ENCODE measurements around the gene LRP2BP. TPM values are rescaled to one million over a fixed set of nuclear protein-coding genes. Genes with fewer than 3 reads are reported as not detected.

LRP2BP gene
- total RNA-seq, 4 donors from 2014 or later: 0.85 to 2.1 (median 1.4) TPM

- TF ChIP-seq CTCF (IDR thresholded peaks at IDR 0.05; ENCODE audit: low read depth): no peak
Observed at GRCh38 chr4:185405296-185405999, 9.7 kb upstream of the LRP2BP start.

DNA sequence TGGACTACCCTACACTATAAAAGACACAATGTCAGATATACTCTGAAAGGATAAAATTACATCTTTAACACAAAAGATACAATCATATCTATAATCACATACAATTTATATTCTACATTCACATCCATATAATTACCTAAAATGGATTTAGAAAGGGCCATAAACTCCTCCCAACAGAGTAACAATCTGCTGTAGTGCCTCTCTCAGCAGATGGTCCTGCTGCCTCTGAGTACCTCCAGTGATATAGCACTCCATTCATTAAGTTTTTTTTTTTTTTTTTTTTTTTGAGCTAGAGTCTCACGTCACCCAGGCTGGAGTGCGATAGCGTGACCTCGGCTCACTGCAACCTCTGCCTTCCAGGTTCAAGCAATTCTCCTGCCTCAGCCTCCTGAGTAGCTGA, 8.3 kb upstream of the LRP2BP start:
- no peak for TF ChIP-seq CTCF (IDR thresholded peaks at IDR 0.05; ENCODE audit: low read depth)

DNA sequence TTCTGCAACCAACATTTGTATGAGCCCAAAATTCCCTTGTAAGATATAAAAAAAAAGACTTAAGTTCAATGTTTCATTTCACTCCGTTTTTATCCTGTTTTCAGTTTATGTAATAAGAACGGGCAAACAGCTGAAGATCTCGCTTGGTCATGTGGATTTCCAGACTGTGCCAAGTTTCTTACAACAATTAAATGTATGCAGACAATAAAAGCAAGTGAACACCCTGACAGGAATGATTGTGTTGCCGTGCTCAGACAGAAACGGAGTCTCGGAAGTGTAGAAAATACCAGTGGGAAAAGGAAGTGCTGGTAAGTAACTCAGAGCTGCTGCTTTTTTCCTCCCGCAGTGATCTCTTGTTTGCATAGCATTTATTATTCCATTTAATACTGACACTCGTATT, 3.7 kb upstream of the LRP2BP start:
- TF ChIP-seq CTCF (IDR thresholded peaks at IDR 0.05; ENCODE audit: low read depth): no peak

DNA sequence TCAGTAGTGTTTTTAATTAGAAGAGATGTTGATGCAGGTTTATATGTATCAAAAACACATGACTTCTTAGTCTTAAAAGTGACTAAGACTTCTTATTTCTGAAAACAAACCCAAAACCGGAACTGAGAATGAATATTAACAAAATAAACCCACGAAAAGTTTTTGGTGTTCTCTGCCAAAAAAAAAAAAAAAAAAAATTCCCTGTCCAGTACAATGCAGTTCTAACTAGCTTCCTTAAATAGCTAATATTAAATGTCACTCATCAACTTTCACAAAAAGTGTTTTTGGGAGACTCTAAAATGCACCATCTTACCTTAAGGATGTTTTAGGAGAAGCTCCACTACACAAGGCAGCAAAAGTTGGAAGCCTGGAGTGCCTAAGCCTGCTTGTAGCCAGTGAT, 2.9 kb upstream of the LRP2BP start:
- no peak for TF ChIP-seq CTCF (IDR thresholded peaks at IDR 0.05; ENCODE audit: low read depth)

DNA sequence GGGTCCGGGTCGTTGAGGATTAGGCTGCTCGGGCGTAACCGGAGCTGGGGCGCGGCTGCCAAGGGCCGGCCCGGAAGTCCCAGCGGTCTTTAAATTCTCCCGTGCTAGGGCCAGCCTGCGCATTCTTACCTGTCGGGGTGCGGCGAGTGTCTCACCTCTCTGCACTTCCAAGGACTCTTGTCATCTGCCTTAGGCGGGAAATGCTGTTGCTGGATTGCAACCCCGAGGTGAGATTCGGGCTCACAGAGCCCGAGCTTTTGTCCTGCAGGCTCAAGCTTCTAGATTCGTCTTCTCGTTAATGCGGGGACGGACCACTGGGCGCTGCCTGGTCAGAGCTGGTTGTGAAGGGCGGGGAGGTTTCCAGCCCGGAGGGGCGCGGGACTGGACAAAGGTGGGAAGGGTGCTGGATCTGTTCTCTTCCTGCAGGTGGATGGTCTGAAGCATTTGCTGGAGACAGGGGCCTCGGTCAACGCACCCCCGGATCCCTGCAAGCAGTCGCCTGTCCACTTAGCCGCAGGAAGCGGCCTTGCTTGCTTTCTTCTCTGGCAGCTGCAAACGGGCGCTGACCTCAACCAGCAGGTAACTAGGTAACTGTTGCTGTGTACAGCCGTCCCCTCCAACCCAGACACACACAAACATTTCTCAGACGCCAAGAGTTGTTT, 1.1 kb upstream of the LRP2BP start, which contains the start of gene ANKRD37:
ANKRD37 (plus strand) TSS at position 118 of the 662 bp plus-strand sequence; CDS start at position 201, 83 bp downstream.
- no peak for TF ChIP-seq CTCF (IDR thresholded peaks at IDR 0.05; ENCODE audit: low read depth)

- TF ChIP-seq CTCF (IDR thresholded peaks at IDR 0.05; ENCODE audit: low read depth): no peak
Observed at GRCh38 chr4:185395956-185396723, 416 bp upstream of the LRP2BP start.
